ENCODE data around the gene ITGB2.

The ITGB2 gene

GRCh38 chr21:44929242-44929798, 8.6 kb upstream of the ITGB2 start:
- no peak for TF ChIP-seq CTCF (IDR thresholded peaks at IDR 0.05)

- TF ChIP-seq CTCF (IDR thresholded peaks at IDR 0.05) = no peak
Observed at GRCh38 chr21:44927587-44928461, 7.1 kb upstream of the ITGB2 start.

- no peak for TF ChIP-seq CTCF (IDR thresholded peaks at IDR 0.05)
Observed at GRCh38 chr21:44927259-44927586, 6.5 kb upstream of the ITGB2 start.

GRCh38 chr21:44926331-44927101, 5.8 kb upstream of the ITGB2 start:
- TF ChIP-seq CTCF (IDR thresholded peaks at IDR 0.05) = no peak

GRCh38 chr21:44925378-44925755, 4.7 kb upstream of the ITGB2 start:
- no peak for TF ChIP-seq CTCF (IDR thresholded peaks at IDR 0.05)

- no peak for TF ChIP-seq CTCF (IDR thresholded peaks at IDR 0.05)
Observed at GRCh38 chr21:44924606-44925377, 4.1 kb upstream of the ITGB2 start.

GRCh38 chr21:44923480-44924084, 2.9 kb upstream of the ITGB2 start:
- no peak for TF ChIP-seq CTCF (IDR thresholded peaks at IDR 0.05)
